Activated T-helper 1 cell treated with anti-CD3 and anti-CD28 coated beads, Interleukin-2, amount 50 U/mL, for 16 hours (primary cell): ENCODE data around the gene CAMTA1.

ENCODE experiments used
- DNase-seq, 2 donors: peaks; one replicate each; pipeline ENCODE4 v3.0.0-alpha.2; 2020; ENCODE audit warnings: low read depth in 1 of 2, low spot score in 1 of 2

Gene CAMTA1

GRCh38 chr1:6923012-6923411, 137.8 kb downstream of the CAMTA1 start:
- no peak for DNase-seq

DNA sequence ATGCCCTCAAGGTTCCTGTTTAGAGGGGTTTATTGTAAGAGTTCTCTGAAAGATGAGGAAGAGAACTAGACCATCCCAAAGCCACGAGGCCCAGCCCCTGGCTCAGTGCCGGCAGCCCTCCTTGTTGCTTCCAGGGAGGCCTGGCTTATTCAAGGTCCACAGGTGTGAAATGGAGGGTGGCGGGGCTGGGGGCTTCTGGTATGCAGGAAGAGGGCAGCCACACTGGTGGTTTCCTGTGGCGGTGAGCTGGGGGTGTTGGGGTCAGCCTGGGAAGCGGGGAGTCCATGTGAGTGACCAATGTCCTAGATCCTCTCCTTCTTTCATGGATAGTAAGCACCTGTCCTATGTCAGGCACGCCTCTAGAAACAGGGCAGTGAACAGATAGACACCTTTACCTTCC, 138.2 kb downstream of the CAMTA1 start:
- DNase-seq = no peak

DNA sequence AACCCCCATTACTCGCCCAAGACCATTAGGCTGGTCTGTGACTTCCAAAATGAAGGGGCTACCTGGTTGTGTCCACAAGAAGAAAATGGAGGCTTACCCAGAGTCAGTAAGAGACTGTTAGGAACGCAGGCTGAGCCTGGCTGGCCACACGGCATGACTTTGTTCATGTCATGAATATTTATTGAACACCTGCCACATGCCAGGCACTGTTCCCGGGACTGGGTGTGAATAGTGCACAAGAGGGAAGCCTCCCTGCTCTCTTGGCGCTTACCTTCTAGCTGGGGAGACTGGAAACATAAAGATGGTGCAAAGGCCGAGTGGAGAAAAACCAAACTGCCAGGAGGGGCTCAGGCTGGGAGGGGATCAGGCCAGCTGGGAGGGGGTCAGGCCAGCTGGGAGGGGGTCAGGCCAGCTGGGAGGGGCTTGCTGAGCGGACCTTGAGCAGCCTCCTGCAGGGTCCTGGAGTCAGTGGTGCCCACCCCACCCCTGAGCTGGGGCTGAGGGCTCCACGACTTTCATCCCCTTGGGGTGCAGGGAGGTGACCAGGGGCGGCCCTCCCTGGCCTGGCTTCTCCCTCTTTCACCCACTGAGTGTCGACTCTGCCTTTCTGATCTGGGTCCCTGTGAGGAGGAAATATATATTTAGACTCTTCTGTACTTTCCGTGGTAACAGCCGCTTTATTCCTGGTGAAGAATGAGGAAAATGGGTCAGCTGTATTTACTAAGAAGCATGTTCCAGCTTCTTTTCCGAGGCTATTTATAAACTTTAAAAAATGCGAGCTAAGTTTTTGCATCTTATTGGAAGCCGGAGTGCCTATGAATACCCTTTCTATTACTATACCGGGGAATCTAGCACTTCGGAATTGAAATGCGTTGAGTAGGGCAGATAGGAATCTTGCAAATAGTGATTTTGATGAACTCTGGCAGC, 139.0 kb downstream of the CAMTA1 start:
- DNase-seq = no peak

DNA sequence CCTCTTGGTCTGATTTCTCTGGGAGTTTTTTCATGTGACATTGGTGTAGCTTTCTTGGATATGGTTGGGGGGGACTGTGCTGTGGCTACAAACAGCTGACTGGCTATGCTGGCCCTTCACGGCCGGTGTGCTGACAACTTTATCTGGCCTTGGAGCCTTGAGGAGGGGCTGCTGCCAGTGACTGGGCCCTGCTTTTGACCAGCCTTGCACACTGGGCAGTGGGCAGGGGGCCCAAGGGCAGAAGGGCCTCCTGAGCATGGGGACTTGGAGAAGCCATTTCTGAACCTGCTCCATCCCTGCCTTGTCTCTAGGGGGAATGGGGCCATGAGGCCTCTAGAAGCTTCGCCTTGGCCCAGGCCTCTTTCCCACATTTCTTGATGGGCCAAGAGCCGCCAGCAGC, 139.6 kb downstream of the CAMTA1 start:
- no peak for DNase-seq

GRCh38 chr1:6927626-6928025, 142.4 kb downstream of the CAMTA1 start:
- no peak for DNase-seq

DNA sequence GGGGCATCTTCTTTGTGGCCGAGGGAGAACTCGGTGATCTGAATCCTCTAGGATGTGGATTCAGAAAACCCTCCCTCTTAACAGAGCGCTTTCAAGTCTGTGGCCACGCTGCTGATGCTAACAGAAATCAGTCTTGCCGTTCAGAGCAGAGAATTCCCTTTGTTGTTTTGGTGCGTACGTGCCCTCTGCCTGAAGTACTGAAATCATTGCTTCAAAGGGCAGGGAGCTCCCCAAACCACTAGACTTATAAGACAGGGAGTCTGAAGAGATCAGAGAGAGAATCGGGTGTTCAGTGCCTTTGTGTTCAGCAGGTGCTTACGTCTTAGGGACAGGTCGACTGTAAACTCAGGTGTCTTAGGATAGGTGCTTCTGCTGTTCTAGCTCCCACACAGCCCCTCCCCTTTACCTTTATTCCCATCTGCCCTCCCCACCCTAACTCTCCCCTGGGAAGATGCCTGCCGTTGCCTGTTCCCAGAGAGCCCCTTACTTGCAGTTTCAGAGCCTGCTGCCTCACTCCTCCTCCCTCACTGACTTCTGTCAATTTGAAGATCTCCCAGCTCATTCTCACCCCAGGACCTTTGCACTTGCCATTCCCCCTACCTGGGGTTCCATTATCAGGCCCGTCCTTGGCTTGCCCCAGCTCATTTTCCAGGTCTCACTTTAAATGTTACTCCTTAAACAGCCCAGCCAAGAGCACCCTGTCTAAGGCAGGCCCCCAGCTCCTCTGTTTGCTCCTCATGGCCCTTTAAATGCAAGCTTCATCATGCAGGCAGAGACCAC, 143.0 kb downstream of the CAMTA1 start:
- no peak for DNase-seq

DNA sequence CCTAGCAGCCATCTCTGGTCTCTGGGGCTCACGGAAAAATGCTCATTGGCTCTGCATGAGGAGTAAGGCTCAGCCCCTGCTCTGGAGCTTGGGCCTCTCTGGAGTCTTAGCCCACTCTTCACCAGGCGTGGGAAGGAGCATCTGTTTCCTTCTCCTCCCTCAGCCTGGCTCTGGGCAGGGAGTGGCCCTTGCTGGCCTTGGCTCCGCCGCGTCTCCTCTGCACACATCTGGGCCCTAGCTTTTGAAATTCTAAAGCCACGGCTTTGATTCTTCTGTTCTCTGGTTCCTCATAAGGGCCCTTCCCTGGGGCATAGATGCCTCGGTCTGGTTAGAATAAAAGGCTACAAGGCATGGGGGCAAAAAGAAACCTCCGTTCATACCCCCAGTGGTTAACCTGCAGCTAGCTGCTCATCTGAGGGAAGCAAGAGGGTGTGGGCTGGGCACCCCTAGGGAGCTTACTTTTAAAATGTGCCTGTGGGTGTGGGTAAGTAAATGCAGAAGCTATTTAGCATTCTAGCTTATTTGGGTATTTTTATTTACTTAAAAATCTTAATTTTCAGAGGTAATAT, 145.6 kb downstream of the CAMTA1 start:
- DNase-seq = no peak

DNA sequence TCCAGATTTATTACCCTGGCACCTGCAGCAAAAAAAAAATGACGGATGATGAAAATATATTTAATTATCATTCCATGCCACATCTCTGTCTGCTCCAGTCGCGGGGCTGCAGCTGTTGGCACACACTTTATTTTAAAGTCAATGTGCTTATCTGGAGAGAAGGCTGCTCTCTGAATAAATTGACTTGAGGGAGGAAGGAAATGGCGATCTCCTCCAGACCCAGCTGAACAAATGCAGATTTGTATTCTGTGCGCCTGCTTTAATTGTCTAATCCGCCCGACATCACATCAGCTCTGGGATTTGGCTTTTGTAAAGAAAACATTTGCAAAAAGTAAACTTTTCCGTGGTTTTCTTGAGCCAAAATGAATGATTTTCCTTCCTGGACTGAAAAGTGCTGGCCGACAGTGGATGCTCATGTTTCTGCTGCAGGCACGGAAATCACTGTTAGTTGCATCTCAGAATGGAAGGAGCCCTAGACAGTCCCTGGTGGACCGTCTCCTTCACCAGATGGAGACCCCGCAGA, 150.2 kb downstream of the CAMTA1 start:
- no peak for DNase-seq

GRCh38 chr1:6935911-6936690, 150.8 kb downstream of the CAMTA1 start:
- no peak for DNase-seq

GRCh38 chr1:6937048-6937447, 151.8 kb downstream of the CAMTA1 start:
- no peak for DNase-seq

DNA sequence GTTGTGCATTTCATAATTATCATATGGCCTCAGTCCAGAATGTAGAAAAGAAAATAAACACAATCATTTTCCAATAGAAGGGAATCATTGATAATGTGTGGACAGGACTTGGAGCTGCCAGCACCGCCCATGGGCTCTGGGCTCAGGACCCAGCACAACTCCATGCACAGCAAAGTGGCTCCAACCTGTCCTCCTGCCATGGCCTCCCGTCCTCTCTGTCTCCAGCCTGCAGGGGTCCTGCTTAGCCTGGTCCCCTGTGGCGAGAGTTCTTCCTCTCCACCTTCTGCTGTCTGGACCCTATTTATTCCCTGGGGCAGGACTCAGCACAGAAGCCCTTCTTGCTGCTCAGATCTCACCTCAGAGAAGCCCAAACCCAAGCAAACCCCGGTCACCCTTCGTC, 154.1 kb downstream of the CAMTA1 start:
- no peak for DNase-seq

GRCh38 chr1:6941786-6942185, 156.5 kb downstream of the CAMTA1 start:
- no peak for DNase-seq

GRCh38 chr1:6942990-6943389, 157.7 kb downstream of the CAMTA1 start:
- no peak for DNase-seq

- DNase-seq = no peak
Observed at GRCh38 chr1:6944434-6944833, 159.2 kb downstream of the CAMTA1 start.

- no peak for DNase-seq
Observed at GRCh38 chr1:6947952-6948351, 162.7 kb downstream of the CAMTA1 start.

DNA sequence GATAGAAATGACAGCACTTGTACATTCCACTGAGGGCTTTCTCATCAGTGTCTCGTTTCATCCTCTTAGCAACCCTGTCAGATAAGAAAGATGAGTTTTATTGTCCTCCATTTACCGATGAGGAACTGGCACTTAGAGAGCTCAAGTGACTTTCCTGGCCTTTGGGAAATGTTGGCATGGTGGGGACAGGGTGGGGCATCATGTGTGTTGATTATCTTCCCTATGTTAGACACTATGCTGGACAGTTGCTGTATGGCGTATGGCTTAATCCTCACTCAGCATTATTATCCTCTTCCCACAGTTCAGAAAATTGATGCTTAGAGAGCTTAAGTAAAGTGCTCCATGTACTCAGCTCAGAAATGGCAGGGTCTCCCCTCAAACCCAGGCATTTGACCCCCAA, 163.2 kb downstream of the CAMTA1 start:
- no peak for DNase-seq

DNA sequence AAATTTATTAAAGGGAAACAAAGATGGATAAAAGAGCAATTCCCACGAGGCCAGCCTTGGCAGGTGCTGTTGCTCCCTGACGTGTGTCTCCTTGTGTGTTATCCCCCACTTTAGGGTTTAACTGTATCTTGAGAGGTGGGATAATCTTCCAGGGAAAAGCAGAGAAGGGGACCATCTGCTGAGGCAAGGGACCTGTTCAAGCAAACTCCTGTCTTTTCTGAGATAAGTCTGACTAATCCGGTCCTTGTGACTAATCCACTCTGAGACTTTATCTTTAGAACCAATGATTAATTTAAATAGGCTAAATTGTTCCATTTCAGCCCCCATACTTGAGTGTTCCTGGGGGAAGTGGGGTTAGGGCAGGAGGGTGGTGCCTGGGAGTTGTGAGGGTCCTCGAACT, 163.6 kb downstream of the CAMTA1 start:
- DNase-seq = no peak

DNA sequence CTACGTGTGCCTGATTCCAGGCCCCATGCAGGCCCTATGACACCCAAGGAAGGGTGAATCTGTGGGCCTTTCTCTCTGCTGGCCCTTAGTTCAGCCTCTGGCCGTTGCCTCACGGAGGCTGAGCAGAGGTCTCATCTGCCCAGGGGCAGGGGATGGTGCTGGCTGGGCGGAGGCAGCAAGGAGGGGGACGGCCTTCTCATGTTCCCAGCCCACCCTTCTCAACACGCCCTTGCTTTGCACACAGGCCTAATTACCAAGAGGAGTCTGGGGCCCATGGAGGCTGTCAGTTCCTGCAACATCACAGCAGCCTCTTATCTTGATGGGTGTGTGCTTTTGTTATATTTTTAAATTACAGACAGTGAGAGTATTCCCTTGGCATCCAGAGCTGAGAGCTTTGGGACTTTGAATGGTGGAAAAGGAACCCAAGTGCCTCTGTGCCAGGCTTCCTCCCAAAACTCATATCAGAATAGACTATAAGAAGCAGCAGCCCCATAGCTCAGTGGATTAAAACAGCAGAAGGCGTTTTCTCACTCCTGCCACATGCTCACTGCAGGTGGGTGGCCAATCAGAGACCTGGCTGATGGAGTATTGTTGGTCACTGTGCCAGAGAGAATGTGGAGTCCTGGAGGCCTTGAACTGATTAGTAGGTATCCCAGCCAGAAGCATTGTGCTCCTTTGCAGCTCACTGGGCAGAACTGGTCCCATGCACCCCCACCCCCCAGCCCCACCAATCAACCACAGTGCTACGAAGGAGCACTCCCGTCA, 164.9 kb downstream of the CAMTA1 start:
- DNase-seq = no peak

DNA sequence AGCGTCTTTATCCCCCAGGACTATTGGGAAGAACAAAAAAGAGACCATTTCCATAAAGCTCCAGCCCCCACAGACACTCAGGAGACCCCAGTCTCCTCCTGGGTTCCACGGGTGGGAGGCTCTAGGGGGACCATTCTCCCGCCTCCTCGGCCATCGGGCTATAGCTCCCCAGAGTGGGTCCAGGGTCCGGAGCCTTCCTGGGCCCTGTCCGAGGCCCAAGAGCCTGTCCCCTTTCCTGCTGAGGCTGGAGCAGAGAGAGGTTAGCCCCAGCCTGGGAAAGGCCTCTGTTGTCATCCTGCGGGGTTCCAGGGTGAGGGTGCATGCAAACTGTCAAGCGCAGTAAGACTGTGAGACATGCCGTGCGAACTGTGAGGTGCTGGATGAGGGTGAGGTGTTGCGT, 166.3 kb downstream of the CAMTA1 start:
- no peak for DNase-seq

DNA sequence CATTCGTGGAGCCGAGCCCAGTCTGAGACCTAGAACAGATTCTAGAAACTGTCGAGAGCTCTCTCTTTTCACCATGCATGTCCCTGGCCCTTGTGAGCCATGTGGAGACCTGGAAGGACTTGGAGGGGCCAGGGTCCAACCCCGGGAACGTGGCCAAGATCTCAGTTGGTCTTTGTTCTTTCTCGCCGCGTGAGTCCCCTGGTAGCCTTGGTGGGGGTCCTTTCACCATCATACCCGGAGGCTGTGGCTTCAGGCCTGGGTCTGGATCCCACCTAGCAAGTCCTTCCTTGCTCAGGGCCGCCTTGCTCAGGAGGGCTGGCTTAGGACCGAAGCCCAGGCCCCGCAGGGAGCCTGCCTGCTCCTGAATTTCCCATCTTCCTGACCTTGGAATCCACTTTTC, 168.0 kb downstream of the CAMTA1 start:
- DNase-seq = no peak
